ENCODE data around the gene OSMR. TPM values are rescaled to one million over a fixed set of nuclear protein-coding genes. Genes with fewer than 3 reads are reported as not detected.

Gene OSMR
- total RNA-seq: 20.1 and 25.5 TPM in 2 replicates

- DNase-seq (ENCODE audit: low read depth): peak; percentile 67
- H3K4me3 ChIP-seq (ENCODE audit: low read depth, low read length): peak within 1 kb of the TSS; percentile 89
- TF ChIP-seq, protein P1, sequence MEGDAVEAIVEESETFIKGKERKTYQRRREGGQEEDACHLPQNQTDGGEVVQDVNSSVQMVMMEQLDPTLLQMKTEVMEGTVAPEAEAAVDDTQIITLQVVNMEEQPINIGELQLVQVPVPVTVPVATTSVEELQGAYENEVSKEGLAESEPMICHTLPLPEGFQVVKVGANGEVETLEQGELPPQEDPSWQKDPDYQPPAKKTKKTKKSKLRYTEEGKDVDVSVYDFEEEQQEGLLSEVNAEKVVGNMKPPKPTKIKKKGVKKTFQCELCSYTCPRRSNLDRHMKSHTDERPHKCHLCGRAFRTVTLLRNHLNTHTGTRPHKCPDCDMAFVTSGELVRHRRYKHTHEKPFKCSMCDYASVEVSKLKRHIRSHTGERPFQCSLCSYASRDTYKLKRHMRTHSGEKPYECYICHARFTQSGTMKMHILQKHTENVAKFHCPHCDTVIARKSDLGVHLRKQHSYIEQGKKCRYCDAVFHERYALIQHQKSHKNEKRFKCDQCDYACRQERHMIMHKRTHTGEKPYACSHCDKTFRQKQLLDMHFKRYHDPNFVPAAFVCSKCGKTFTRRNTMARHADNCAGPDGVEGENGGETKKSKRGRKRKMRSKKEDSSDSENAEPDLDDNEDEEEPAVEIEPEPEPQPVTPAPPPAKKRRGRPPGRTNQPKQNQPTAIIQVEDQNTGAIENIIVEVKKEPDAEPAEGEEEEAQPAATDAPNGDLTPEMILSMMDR (conservative IDR thresholded peaks at IDR 0.05; ENCODE audit: low read depth, low read length): no peak
Observed at GRCh38 chr5:38845526-38846378, at the start of gene OSMR. TSS of gene OSMR (plus strand) at chr5:38846012. CDS start at chr5:38869045, 23,033 bp downstream.

GRCh38 chr5:38796742-38797108 is 49.1 kb upstream of the OSMR start:
- DNase-seq (ENCODE audit: low read depth): no peak
- TF ChIP-seq, protein P1 (conservative IDR thresholded peaks at IDR 0.05; ENCODE audit: low read depth, low read length): no peak

DNA sequence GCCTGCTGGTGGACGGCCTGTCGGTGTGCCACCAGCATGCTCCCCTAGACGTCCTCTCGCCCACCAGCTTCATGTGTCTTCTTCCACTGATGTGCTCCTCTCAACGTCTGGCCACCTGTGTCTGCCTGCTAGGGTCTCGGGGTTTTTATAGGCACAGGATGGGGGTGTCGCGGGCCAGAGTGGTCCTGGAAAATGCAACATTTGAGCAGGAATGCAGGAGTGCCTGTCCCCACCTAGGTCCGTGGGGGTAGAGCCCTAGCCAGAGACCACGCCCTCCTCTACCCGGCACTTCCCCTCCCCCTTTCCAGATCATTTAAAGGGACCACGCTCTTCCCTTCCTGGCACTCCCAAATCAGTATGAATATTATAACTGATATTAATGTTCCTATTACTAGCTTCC is 48.0 kb upstream of the OSMR start:
- no peak for DNase-seq (ENCODE audit: low read depth)
- no peak overlapping the region for H3K4me3 ChIP-seq (ENCODE audit: low read depth, low read length)
- TF ChIP-seq, protein P1 (conservative IDR thresholded peaks at IDR 0.05; ENCODE audit: low read depth, low read length): no peak

More at GRCh38 chr5:38796742-38797108, 49.1 kb upstream of the OSMR start:
- H3K4me3 ChIP-seq (ENCODE audit: low read depth, low read length): no peak overlapping the region

- H3K4me3 ChIP-seq (ENCODE audit: low read depth, low read length): no peak overlapping the region
- TF ChIP-seq, protein P1 (conservative IDR thresholded peaks at IDR 0.05; ENCODE audit: low read depth, low read length): no peak
- DNase-seq (ENCODE audit: low read depth): no peak
Observed at GRCh38 chr5:38799556-38800377, 46.0 kb upstream of the OSMR start.

DNA sequence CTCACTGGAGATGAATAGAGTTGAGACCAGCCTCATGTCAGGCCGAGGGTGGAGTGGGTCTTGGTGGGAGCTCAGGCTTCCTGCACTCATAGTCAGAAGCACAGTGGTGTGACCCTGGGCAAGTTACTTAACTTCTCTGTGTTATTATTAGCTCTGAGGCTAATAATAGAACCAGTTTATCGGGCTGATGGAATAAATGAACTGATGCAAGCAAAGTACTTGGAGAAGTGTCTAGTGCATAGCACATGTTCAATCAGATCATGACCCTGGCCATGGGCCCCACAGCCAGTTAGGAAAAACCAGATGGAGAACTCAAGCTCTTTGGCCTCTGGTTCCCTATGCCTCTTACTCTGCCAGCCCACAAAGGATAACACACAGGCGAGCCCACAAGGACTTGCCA is 45.3 kb upstream of the OSMR start:
- DNase-seq (ENCODE audit: low read depth): no peak
- TF ChIP-seq, protein P1 (conservative IDR thresholded peaks at IDR 0.05; ENCODE audit: low read depth, low read length): no peak
- no peak overlapping the region for H3K4me3 ChIP-seq (ENCODE audit: low read depth, low read length)

DNA sequence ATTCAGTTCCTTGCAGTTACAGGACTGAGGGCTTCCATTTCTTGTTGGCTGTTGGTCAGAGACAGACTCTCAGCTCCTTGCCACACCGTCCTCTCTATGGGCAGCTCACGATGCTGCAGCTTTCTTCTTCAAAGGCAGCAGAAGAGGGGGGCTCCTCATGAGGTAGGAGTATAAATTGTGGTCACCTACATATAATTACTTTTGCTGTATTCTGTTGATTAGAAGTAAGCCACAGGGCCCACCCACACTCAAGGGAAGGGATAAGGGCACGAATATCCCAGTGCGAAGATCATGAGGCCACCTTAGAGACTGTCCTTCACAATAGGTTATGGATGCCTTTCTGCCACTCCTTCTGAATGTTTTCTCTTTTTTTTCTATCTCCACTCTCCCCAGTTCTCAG is 43.7 kb upstream of the OSMR start:
- TF ChIP-seq, protein P1 (conservative IDR thresholded peaks at IDR 0.05; ENCODE audit: low read depth, low read length): no peak
- DNase-seq (ENCODE audit: low read depth): no peak
- no peak overlapping the region for H3K4me3 ChIP-seq (ENCODE audit: low read depth, low read length)
